ENCODE data around the gene HACD1. TPM values are rescaled to one million over a fixed set of nuclear protein-coding genes. Genes with fewer than 3 reads are reported as not detected.

The HACD1 gene
- total RNA-seq, 1 donor from 2014 or later: 22.1 TPM

GRCh38 chr10:17616403-17617030 lies 657 bp downstream of the HACD1 start:
- FAIRE-seq: no peak
- peak; percentile 21 for DNase-seq (ENCODE audit: low read depth)
- TF ChIP-seq, protein P1, sequence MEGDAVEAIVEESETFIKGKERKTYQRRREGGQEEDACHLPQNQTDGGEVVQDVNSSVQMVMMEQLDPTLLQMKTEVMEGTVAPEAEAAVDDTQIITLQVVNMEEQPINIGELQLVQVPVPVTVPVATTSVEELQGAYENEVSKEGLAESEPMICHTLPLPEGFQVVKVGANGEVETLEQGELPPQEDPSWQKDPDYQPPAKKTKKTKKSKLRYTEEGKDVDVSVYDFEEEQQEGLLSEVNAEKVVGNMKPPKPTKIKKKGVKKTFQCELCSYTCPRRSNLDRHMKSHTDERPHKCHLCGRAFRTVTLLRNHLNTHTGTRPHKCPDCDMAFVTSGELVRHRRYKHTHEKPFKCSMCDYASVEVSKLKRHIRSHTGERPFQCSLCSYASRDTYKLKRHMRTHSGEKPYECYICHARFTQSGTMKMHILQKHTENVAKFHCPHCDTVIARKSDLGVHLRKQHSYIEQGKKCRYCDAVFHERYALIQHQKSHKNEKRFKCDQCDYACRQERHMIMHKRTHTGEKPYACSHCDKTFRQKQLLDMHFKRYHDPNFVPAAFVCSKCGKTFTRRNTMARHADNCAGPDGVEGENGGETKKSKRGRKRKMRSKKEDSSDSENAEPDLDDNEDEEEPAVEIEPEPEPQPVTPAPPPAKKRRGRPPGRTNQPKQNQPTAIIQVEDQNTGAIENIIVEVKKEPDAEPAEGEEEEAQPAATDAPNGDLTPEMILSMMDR (IDR thresholded peaks at IDR 0.05; ENCODE audit: insufficient read depth, low read length, severe bottlenecking): no peak
- Histone ChIP-seq H3K36me3 (ENCODE audit: control insufficient read depth, insufficient read depth, low read length) (no peaks in the 10 kb centered on the region), H3K27me3 (ENCODE audit: control insufficient read depth, insufficient read depth, low read length) (no peaks in the 10 kb centered on the region), H3K4me3 (ENCODE audit: low read depth, low read length) (peak overlapping the region; percentile 50)

GRCh38 chr10:17609523-17610079 lies 7.6 kb downstream of the HACD1 start:
- DNase-seq (ENCODE audit: low read depth) (peak; percentile 70), FAIRE-seq (no peak)
- peak overlapping the region; percentile 0 for H3K4me3 ChIP-seq (ENCODE audit: low read depth, low read length)
- TF ChIP-seq, protein P1 (IDR thresholded peaks at IDR 0.05; ENCODE audit: insufficient read depth, low read length, severe bottlenecking): no peak
- no peaks in the 10 kb centered on the region for H3K27me3 ChIP-seq (ENCODE audit: control insufficient read depth, insufficient read depth, low read length)
- H3K36me3 ChIP-seq (ENCODE audit: control insufficient read depth, insufficient read depth, low read length): no peaks in the 10 kb centered on the region

DNA sequence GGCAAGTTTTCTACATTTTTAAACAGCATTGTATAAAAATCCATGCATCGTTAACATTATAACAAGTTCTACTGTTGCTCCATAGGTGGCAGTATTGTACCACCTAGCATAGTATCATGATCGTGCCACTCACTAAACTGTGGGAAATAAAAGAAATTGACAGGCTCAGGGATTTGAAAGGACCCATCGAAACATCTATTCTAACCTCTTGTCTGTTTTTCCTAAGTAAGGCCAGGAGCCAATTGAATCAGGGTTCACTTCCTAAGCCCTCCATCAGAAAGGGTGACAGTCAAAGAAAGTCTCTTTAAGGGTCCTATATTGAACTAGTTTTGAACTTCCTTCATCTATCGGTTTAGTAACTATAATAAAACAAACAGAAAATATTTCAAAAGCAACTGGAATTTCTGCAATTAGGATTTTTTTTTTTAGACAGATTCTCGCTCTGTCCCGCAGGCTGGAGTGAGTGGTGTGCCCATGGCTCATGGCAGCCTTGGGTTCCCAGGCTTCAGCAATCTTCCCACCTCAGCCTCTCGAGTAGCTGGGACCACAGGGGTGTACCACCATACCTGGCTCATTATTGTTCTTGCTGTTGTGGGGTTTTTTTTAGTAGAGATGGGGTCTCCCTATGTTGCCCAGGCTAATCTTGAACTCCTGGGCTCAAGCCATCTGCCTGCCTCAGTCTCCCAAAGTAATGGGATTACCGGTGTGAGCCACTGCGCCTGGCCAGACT lies 9.4 kb downstream of the HACD1 start:
- Histone ChIP-seq H3K4me3 (ENCODE audit: low read depth, low read length) (no peak overlapping the region), H3K27me3 (ENCODE audit: control insufficient read depth, insufficient read depth, low read length) (no peaks in the 10 kb centered on the region), H3K36me3 (ENCODE audit: control insufficient read depth, insufficient read depth, low read length) (no peaks in the 10 kb centered on the region)
- DNase-seq (ENCODE audit: low read depth) (peak; percentile 65), FAIRE-seq (no peak)
- TF ChIP-seq, protein P1 (IDR thresholded peaks at IDR 0.05; ENCODE audit: insufficient read depth, low read length, severe bottlenecking): peak; percentile 65

DNA sequence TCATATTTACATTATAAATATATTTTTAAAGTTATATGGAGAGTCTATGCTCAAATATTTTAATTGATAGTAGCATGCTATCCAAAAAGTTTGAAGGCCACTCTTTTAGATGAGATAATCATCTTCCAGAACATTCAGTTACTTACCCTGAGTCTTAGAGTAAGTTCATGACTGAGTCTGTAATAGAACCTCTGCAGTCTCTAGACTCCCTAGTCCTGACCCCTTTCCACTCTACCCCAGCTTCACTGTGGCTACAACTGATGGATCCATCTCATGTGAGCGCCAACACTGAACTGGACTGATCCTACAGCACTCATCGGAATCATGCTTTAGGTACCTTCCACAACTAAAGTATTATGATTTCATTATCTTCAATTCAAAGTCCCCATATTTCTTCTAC lies 10.1 kb downstream of the HACD1 start:
- no peak overlapping the region for H3K4me3 ChIP-seq (ENCODE audit: low read depth, low read length)
- H3K36me3 ChIP-seq (ENCODE audit: control insufficient read depth, insufficient read depth, low read length): no peaks in the 10 kb centered on the region
- FAIRE-seq (no peak), DNase-seq (ENCODE audit: low read depth) (no peak)
- TF ChIP-seq, protein P1 (IDR thresholded peaks at IDR 0.05; ENCODE audit: insufficient read depth, low read length, severe bottlenecking): no peak
- no peaks in the 10 kb centered on the region for H3K27me3 ChIP-seq (ENCODE audit: control insufficient read depth, insufficient read depth, low read length)

DNA sequence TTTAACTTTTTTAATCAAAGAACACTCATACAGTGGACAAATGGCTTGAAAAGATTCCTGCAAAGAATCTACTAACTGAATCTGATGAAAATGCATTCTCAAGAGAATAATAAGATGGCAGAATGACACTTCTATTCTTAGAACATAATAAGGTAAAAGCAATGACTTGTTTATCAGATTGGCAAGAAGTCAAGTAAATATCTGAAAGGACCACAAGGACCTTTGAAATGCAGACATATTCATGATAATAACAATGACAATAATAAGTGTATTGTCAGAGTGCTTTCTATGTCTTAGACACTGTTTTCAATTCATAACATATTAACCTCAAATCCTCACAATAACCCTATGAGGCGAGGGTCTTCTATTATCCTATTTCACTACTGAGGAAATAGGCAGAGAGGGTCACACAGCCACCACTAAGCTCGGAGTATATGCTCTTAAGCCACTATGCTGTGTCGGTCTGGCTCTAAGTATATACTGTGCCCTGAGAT lies 10.6 kb downstream of the HACD1 start:
- FAIRE-seq (no peak), DNase-seq (ENCODE audit: low read depth) (no peak)
- TF ChIP-seq, protein P1 (IDR thresholded peaks at IDR 0.05; ENCODE audit: insufficient read depth, low read length, severe bottlenecking): no peak
- Histone ChIP-seq H3K36me3 (ENCODE audit: control insufficient read depth, insufficient read depth, low read length) (peaks cover 2% of the 10 kb centered on the region), H3K4me3 (ENCODE audit: low read depth, low read length) (no peak overlapping the region), H3K27me3 (ENCODE audit: control insufficient read depth, insufficient read depth, low read length) (no peaks in the 10 kb centered on the region)
